Activated effector memory CD4-positive, alpha-beta T cell treated with Interleukin-2 at 50 U/mL for 16 hours (primary cell): ENCODE measurements around the gene MATR3.
A peak's percentile ranks its signal among the peaks of the same experiment; 100 is the strongest.
"Not testable (repeated sequence)": the region's sequence is repeated elsewhere in the genome, so short reads cannot be mapped to it uniquely, and the experiment has no call there.

Experiments
- DNase-seq: peaks from one replicate; pipeline ENCODE4 v3.0.0-alpha.2; 2020

MATR3 gene

GRCh38 chr5:139301808-139302499 is 8.4 kb downstream of the MATR3 start:
- DNase-seq: no peak

- no peak for DNase-seq
Observed at GRCh38 chr5:139304391-139305324, 11.1 kb downstream of the MATR3 start.

GRCh38 chr5:139306197-139306596 is 12.7 kb downstream of the MATR3 start:
- DNase-seq: no peak

- no peak for DNase-seq
Observed at GRCh38 chr5:139306628-139307379, 13.3 kb downstream of the MATR3 start.

- no peak for DNase-seq
Observed at GRCh38 chr5:139308797-139309196, 15.3 kb downstream of the MATR3 start.

- DNase-seq: not testable (repeated sequence)
Observed at GRCh38 chr5:139310715-139311186, 17.2 kb downstream of the MATR3 start.

GRCh38 chr5:139312075-139312474 is 18.5 kb downstream of the MATR3 start:
- no peak for DNase-seq

GRCh38 chr5:139314276-139314675 is 20.7 kb downstream of the MATR3 start:
- DNase-seq: no peak

- no peak for DNase-seq
Observed at GRCh38 chr5:139315056-139315615, 21.6 kb downstream of the MATR3 start.

- no peak for DNase-seq
Observed at GRCh38 chr5:139335811-139336210, 42.3 kb downstream of the MATR3 start.

- no peak for DNase-seq
Observed at GRCh38 chr5:139340051-139340450, 46.5 kb downstream of the MATR3 start.

- DNase-seq: no peak
Observed at GRCh38 chr5:139341187-139341688, 47.7 kb downstream of the MATR3 start.

GRCh38 chr5:139341689-139342422 is 48.3 kb downstream of the MATR3 start, which contains the start of gene PAIP2:
TSS of gene PAIP2 (plus strand) at chr5:139341854. CDS start at chr5:139363785, 21,931 bp downstream.
- DNase-seq: peak; percentile 96

GRCh38 chr5:139342423-139342723 is 48.8 kb downstream of the MATR3 start:
- DNase-seq: no peak

- DNase-seq: no peak
Observed at GRCh38 chr5:139343476-139343875, 49.9 kb downstream of the MATR3 start.

- DNase-seq: no peak
Observed at GRCh38 chr5:139344177-139344576, 50.6 kb downstream of the MATR3 start.

- not testable (repeated sequence) for DNase-seq
Observed at GRCh38 chr5:139345442-139345841, 51.9 kb downstream of the MATR3 start.

GRCh38 chr5:139347863-139348262 is 54.3 kb downstream of the MATR3 start:
- DNase-seq: not testable (repeated sequence)

GRCh38 chr5:139354186-139354585 is 60.6 kb downstream of the MATR3 start:
- DNase-seq: no peak

- not testable (repeated sequence) for DNase-seq
Observed at GRCh38 chr5:139355900-139356299, 62.4 kb downstream of the MATR3 start.

- no peak for DNase-seq
Observed at GRCh38 chr5:139358064-139358463, 64.5 kb downstream of the MATR3 start.

GRCh38 chr5:139360384-139360783 is 66.8 kb downstream of the MATR3 start:
- no peak for DNase-seq
